SU-DHL-6 (cell line): ENCODE results near the gene ZNF513.

ENCODE experiments used
- EZH2phosphoT487 ChIP-seq: fragments of 200-600 bp; sonication (generic), shearing (Covaris generic); conservative IDR thresholded peaks from 2 replicates; pipeline ENCODE4 v1.6.1; 2018; ENCODE audit warnings: mild to moderate bottlenecking, antibody characterized with exemption, low read length, moderate library complexity, mixed read lengths
- TF ChIP-seq, protein P1 (sequence below): fragments of 200-600 bp; sonication (generic); IDR thresholded peaks from one replicate; pipeline ENCODE4 v1.5.1; 2017; ENCODE audit warnings: antibody characterized with exemption, mild to moderate bottlenecking, low read length, moderate library complexity; ENCODE audit not compliant: insufficient read depth, poor library complexity, severe bottlenecking

DNA sequence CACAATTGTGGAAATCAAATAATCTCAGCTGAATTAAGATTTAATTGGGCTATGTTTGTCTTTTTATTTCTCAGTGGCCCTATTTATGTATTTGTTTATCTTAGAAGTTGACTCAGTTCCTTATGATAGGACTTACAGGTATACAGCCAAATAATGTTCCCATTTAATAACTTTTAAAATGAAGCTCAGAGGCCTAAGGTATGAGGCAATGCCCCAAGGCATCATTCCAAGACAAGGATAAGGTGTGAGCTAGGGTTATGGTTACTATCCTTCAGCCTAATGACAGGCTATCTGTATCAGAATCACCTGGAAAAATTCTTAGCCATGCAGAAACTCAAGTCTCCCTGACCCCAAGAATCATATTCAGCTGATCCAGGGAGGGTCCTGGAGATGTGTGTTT, 40.5 kb upstream of the ZNF513 start:
- TF ChIP-seq, protein P1, sequence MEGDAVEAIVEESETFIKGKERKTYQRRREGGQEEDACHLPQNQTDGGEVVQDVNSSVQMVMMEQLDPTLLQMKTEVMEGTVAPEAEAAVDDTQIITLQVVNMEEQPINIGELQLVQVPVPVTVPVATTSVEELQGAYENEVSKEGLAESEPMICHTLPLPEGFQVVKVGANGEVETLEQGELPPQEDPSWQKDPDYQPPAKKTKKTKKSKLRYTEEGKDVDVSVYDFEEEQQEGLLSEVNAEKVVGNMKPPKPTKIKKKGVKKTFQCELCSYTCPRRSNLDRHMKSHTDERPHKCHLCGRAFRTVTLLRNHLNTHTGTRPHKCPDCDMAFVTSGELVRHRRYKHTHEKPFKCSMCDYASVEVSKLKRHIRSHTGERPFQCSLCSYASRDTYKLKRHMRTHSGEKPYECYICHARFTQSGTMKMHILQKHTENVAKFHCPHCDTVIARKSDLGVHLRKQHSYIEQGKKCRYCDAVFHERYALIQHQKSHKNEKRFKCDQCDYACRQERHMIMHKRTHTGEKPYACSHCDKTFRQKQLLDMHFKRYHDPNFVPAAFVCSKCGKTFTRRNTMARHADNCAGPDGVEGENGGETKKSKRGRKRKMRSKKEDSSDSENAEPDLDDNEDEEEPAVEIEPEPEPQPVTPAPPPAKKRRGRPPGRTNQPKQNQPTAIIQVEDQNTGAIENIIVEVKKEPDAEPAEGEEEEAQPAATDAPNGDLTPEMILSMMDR = no peak
- TF ChIP-seq EZH2phosphoT487 = no peak
